ENCODE results near the gene PNPLA6.

- TF ChIP-seq CTCF (IDR thresholded peaks at IDR 0.05), result no peak
- no peak for TF ChIP-seq POLR2AphosphoS5 (IDR thresholded peaks at IDR 0.05)
These were observed 62.2 kb downstream of the PNPLA6 start for GRCh38 chr19:7597689-7598088.

Measured in transverse colon (tissue), 4 donors.